ENCODE data around the gene KCNB1.
"Not testable (repeated sequence)": the region's sequence is repeated elsewhere in the genome, so short reads cannot be mapped to it uniquely, and the experiment has no call there.

KCNB1 gene

GRCh38 chr20:49435639-49436038 lies 46.8 kb downstream of the KCNB1 start:
- DNase-seq (ENCODE audit: low spot score), result no peak

GRCh38 chr20:49433333-49433732 lies 49.1 kb downstream of the KCNB1 start:
- DNase-seq (ENCODE audit: low spot score), result no peak

GRCh38 chr20:49432550-49432949 lies 49.9 kb downstream of the KCNB1 start:
- no peak for DNase-seq (ENCODE audit: low spot score)

- DNase-seq (ENCODE audit: low spot score), result no peak
Measured at GRCh38 chr20:49431329-49431728, 51.1 kb downstream of the KCNB1 start.

GRCh38 chr20:49430320-49430719 lies 52.1 kb downstream of the KCNB1 start:
- no peak for DNase-seq (ENCODE audit: low spot score)

- DNase-seq (ENCODE audit: low spot score), result no peak
Measured at GRCh38 chr20:49427751-49428518, 54.5 kb downstream of the KCNB1 start.

GRCh38 chr20:49426873-49427272 lies 55.6 kb downstream of the KCNB1 start:
- no peak for DNase-seq (ENCODE audit: low spot score)

GRCh38 chr20:49426395-49426794 lies 56.1 kb downstream of the KCNB1 start:
- no peak for DNase-seq (ENCODE audit: low spot score)

GRCh38 chr20:49424536-49424935 lies 57.9 kb downstream of the KCNB1 start:
- no peak for DNase-seq (ENCODE audit: low spot score)

GRCh38 chr20:49422161-49422560 lies 60.3 kb downstream of the KCNB1 start:
- no peak for DNase-seq (ENCODE audit: low spot score)

GRCh38 chr20:49420811-49421295 lies 61.6 kb downstream of the KCNB1 start:
- no peak for DNase-seq (ENCODE audit: low spot score)

GRCh38 chr20:49420292-49420691 lies 62.2 kb downstream of the KCNB1 start:
- no peak for DNase-seq (ENCODE audit: low spot score)

GRCh38 chr20:49419785-49420184 lies 62.7 kb downstream of the KCNB1 start:
- no peak for DNase-seq (ENCODE audit: low spot score)

- no peak for DNase-seq (ENCODE audit: low spot score)
Measured at GRCh38 chr20:49418809-49419208, 63.7 kb downstream of the KCNB1 start.

- DNase-seq (ENCODE audit: low spot score), result no peak
Measured at GRCh38 chr20:49417843-49418555, 64.5 kb downstream of the KCNB1 start.

GRCh38 chr20:49415668-49416044 lies 66.8 kb downstream of the KCNB1 start:
- DNase-seq (ENCODE audit: low spot score), result no peak

GRCh38 chr20:49415005-49415667 lies 67.3 kb downstream of the KCNB1 start:
- no peak for DNase-seq (ENCODE audit: low spot score)

- DNase-seq (ENCODE audit: low spot score), result no peak
Measured at GRCh38 chr20:49413677-49414076, 68.8 kb downstream of the KCNB1 start.

GRCh38 chr20:49412953-49413352 lies 69.5 kb downstream of the KCNB1 start:
- no peak for DNase-seq (ENCODE audit: low spot score)

- no peak for DNase-seq (ENCODE audit: low spot score)
Measured at GRCh38 chr20:49412254-49412653, 70.2 kb downstream of the KCNB1 start.

- DNase-seq (ENCODE audit: low spot score), result no peak
Measured at GRCh38 chr20:49411221-49411925, 71.1 kb downstream of the KCNB1 start.

GRCh38 chr20:49409975-49410621 lies 72.4 kb downstream of the KCNB1 start:
- not testable (repeated sequence) for DNase-seq (ENCODE audit: low spot score)

All from RKO (cell line).